Aorta (tissue), 5 donors: ENCODE data around the gene ASAP2. TPM values are rescaled to one million over a fixed set of nuclear protein-coding genes. Genes with fewer than 3 reads are reported as not detected.
A peak's percentile ranks its signal among the peaks of the same experiment; 100 is the strongest.

Experiments
- ATAC-seq: fragments of 200-7000 bp; cut with Tn5 transposase; one replicate; pipeline ENCODE4 v1.9.1; 2022; ENCODE audit warnings: moderate library complexity; ENCODE audit not compliant: low FRiP score
- DNase-seq, 2 donors: peaks; one replicate each; pipeline ENCODE4 v3.0.0-alpha.2; 2020
- H3K27ac ChIP-seq, 2 donors: one replicate each; pipeline ENCODE4 v1.5.1; 2013; ENCODE audit warnings: low read length in 2 of 2, mild to moderate bottlenecking in 2 of 2, moderate library complexity in 2 of 2, control low read depth in 1 of 2, inconsistent platforms in 1 of 2, low read depth in 1 of 2
- H3K27me3 ChIP-seq, 2 donors: one replicate each; pipeline ENCODE4 v1.6.1; 2013; ENCODE audit warnings: control low read depth in 1 of 2, low read length in 1 of 2, mild to moderate bottlenecking in 1 of 2, moderate library complexity in 1 of 2; ENCODE audit not compliant: insufficient read depth in 2 of 2, control insufficient read depth in 1 of 2
- H3K36me3 ChIP-seq, 2 donors: one replicate each; pipeline ENCODE4 v1.6.1; 2013; ENCODE audit warnings: control low read depth in 1 of 2, low read length in 1 of 2, mild to moderate bottlenecking in 1 of 2; ENCODE audit not compliant: insufficient read depth in 2 of 2, control insufficient read depth in 1 of 2
- H3K4me1 ChIP-seq, 2 donors: one replicate each; pipeline ENCODE4 v1.6.1; 2013; ENCODE audit warnings: low read length in 2 of 2, control low read depth in 1 of 2, mild to moderate bottlenecking in 1 of 2, moderate library complexity in 1 of 2; ENCODE audit not compliant: insufficient read depth in 2 of 2, control insufficient read depth in 1 of 2
- H3K4me3 ChIP-seq, 2 donors: one replicate each; pipeline ENCODE4 v1.5.1; 2013; ENCODE audit warnings: low read length in 2 of 2, control low read depth in 1 of 2, mild to moderate bottlenecking in 1 of 2
- H3K9me3 ChIP-seq: one replicate; pipeline ENCODE4 v1.6.1; 2013; ENCODE audit warnings: mild to moderate bottlenecking, low read length; ENCODE audit not compliant: control insufficient read depth
- WGBS, 2 donors: extraction: QIAGEN DNeasy Blood & Tissue Kit; methylation state at CpG; one replicate each; pipeline ENCODE4 v1.1.7; 2013; 5-methylcytosine and 5-hydroxymethylcytosine counted together
- intact Hi-C, 2 donors: fragments of 100-400 bp; cut with DNase I; formaldehyde crosslinking; loops; one replicate each; pipeline versions ENCODE4 v1.14.2 to v1.15.0; 2022
- polyA plus RNA-seq, 2 donors: library from polyadenylated mRNA; stranded (reverse); fragments of 200-250 nt; gene quantifications; one replicate each; pipeline ENCODE4 v1.2.3, GENCODE V29; 2013
- total RNA-seq, 2 donors: library from RNA; stranded (reverse); fragmentation: NEBNext Ultra II Directional; extraction: Animal tissue kit (Norgen Biotek cat#: 25700); gene quantifications; one replicate each; pipeline ENCODE4 v1.2.1, GENCODE V29; 2021
- donor health status: healthy with polysubstance abuse.
- donor health status: Bipolar disorder and iron deficiency.
- donor health status: DM: no; HTN: no; CAD: no.
- donor health status: DM: no; HTN: no; CAD: no.
- donor health status: DM: yes; HTN: yes; CAD: no.

ASAP2 gene
- total and polyA plus RNA-seq, 4 donors = 16.7 to 72.4 (median 48.8) TPM

DNA sequence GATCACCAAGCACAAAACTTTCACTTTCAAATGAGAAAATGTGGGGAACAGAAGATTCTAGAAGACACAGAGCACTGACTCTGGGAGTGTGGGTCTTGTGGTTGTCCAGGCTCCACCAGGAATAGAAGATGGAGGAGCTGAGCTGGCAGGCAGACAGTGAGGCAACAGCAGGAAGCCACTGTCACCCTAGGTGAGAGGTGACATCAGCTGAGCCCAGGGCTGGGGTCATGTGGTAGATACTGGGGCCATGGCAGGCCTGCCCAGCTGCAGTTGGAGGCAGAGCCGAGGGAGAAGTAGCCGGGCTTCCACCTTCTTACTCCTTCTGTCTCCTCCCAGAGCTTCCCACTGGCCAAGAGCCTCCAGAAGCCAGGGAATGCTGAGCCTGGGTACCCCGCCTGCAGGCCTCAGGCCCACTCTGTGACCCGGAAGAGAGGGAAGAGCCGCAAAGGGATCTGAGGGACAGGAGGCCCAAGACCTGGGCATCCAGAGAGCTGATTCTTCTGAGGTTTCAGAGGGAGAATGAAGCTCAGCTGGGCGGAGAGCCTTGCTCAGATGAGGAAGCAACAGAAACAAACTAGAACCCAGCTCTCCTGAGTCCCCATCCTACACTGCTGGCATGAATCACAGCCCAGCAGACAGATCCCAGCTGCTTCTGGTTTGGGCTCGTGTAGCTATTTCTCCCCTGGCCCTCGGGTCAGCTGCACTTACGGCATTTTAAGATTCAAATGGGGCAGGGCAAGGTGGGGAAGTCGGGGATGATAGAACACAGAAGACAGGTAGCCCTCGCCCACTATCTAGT is 39.8 kb upstream of the ASAP2 start:
- ATAC-seq = no peak
- no peak overlapping the region for H3K27ac ChIP-seq
- 76 to 82% methylated on average over 11 of the region's 11 CpGs for WGBS, 2 donors

GRCh38 chr2:9167718-9168657 is 38.6 kb upstream of the ASAP2 start:
- WGBS, 2 donors = 88 to 90% methylated on average over 13 of the region's 13 CpGs
- no peak for DNase-seq
- Histone ChIP-seq H3K36me3 (no peaks in the 10 kb centered on the region), H3K9me3 (no peaks in the 10 kb centered on the region), H3K27ac (no peak overlapping the region), H3K4me3 (no peak overlapping the region), H3K4me1 (peaks cover 4 to 5% of the 10 kb centered on the region in 2 donors), H3K27me3 (no peaks in the 10 kb centered on the region)
- ATAC-seq = no peak
- intact Hi-C loops = no loop called here

More for the DNA sequence above, 39.8 kb upstream of the ASAP2 start:
- no peak for DNase-seq
- Histone ChIP-seq H3K36me3 (no peaks in the 10 kb centered on the region), H3K9me3 (no peaks in the 10 kb centered on the region), H3K27me3 (no peaks in the 10 kb centered on the region), H3K4me3 (no peak overlapping the region), H3K4me1 (peaks cover 4 to 5% of the 10 kb centered on the region in 2 donors)
- intact Hi-C loops = no loop called here

DNA sequence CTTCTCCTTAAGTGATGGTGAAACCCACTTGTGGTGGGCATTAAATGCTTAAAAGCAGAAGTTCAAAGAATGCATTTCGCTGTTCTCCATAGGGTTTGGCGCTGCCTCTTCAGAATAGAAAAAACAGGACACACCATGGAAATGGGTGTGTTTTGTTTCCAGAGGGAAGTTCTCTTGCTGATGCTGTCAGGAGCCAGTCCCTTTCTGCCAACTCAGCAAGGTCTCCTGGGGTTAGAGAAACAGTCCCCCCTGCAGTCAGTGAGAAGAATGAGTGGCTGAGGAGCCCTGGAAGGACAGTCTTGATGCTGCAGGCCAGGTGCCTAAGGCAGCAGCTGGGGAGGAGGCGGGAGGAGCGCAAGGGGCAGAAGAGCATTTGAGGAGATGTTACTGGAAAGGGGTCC is 37.8 kb upstream of the ASAP2 start:
- ATAC-seq (no peak), DNase-seq (no peak)
- Histone ChIP-seq H3K27me3 (no peaks in the 10 kb centered on the region), H3K36me3 (no peaks in the 10 kb centered on the region), H3K4me3 (no peak overlapping the region), H3K27ac (no peak overlapping the region), H3K9me3 (no peaks in the 10 kb centered on the region), H3K4me1 (peaks cover 3% of the 10 kb centered on the region in 2 donors)
- WGBS, 2 donors = 93 to 97% methylated on average over 4 of the region's 4 CpGs
- intact Hi-C loops = no loop called here

DNA sequence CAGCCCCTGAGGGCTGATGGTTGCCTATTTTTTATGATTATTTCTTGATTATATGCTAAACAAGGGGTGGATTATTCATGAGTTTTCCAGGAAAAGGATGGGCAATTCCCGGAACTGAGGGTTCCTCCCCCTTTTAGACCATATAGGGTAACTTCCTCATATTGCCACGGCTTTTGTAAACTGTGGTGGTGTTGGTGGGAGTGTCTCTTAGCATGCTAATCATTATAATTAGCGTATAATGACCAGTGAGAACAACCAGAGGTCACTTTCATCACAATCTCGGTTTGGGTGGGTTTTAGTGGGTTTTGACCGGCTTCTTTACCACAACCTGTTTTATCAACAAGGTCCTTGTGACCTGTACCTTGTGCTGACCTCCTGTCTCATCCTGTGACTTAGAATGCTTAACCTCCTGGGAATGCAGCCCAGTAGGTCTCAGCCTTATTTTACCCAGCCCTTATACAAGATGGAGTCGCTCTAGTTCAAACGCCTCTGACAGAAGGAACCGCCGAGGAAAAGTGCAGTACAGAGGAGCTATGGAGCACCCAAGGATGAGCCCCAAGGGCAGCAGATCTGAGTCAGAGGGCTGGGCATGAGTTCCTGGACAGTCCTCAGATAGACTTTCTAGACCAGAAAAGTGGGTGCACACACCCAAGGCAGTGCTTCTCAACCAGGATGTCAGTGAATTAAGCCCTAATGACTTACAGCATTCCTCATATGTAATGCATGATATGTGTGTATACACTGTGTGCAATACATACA is 37.1 kb upstream of the ASAP2 start:
- WGBS, 2 donors = 92 to 93% methylated on average over 9 of the region's 9 CpGs
- Histone ChIP-seq H3K27me3 (no peaks in the 10 kb centered on the region), H3K9me3 (no peaks in the 10 kb centered on the region), H3K4me1 (no peaks in the 10 kb centered on the region), H3K27ac (no peak overlapping the region), H3K36me3 (no peaks in the 10 kb centered on the region), H3K4me3 (no peak overlapping the region)
- ATAC-seq = no peak
- DNase-seq = no peak
- intact Hi-C loops = no loop called here

GRCh38 chr2:9170458-9171130 is 36.0 kb upstream of the ASAP2 start:
- intact Hi-C loops = no loop called here
- Histone ChIP-seq H3K36me3 (no peaks in the 10 kb centered on the region), H3K27ac (no peak overlapping the region), H3K9me3 (no peaks in the 10 kb centered on the region), H3K4me3 (no peak overlapping the region), H3K4me1 (no peaks in the 10 kb centered on the region), H3K27me3 (no peaks in the 10 kb centered on the region)
- ATAC-seq (no peak), DNase-seq (no peak)
- WGBS, 2 donors = 93 to 95% methylated on average over 8 of the region's 8 CpGs

DNA sequence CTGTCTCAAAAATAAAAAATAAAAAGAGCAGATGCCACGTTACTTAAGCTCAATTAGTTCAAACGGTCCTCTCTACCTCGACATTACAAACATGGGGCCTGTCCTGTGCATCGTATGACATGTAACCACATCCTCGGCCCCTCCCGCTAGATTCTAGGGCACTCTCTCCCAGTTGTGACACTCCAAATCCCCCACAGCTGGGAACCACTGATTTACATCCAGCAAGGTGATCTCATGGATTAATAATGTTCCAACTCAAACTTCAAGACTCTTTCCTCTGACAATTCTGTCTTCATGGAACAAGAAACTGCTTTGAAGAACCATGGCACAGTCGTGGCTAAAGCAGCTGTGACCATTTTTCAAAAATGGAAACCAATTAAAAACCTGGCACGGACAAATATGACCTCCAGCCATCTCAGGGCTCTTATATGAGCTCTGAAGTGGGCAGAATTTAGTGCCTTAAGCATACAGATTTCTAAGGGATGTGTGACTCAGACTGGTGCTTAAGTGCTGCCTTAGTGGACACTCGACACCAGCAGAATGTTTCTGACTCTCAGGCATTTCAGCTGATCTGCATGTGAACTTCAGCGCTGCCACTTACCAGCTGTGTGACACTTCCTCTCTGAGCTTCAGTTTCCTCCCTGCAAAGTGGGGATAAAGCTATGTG is 31.7 kb upstream of the ASAP2 start:
- Histone ChIP-seq H3K9me3 (no peaks in the 10 kb centered on the region), H3K27me3 (no peaks in the 10 kb centered on the region), H3K4me3 (no peak overlapping the region), H3K4me1 (peaks cover 0 to 2% of the 10 kb centered on the region in 2 donors), H3K36me3 (no peaks in the 10 kb centered on the region), H3K27ac (peak overlapping the region in 1 of 2 donors; percentile 34)
- WGBS, 2 donors = 62% methylated on average over 10 of the region's 10 CpGs
- intact Hi-C loops = no loop called here
- no peak for ATAC-seq
- no peak for DNase-seq

GRCh38 chr2:9178110-9178903 is 28.3 kb upstream of the ASAP2 start:
- no peaks in the 10 kb centered on the region for H3K9me3 ChIP-seq
- DNase-seq (no peak), ATAC-seq (peak; percentile 31)
- H3K36me3 ChIP-seq = no peaks in the 10 kb centered on the region
- H3K27me3 ChIP-seq = no peaks in the 10 kb centered on the region
- peak overlapping the region; percentile 94 to 98 for H3K27ac ChIP-seq
- peaks cover 0 to 2% of the 10 kb centered on the region in 2 donors for H3K4me1 ChIP-seq
- H3K4me3 ChIP-seq = no peak overlapping the region
- 8 to 31% methylated on average over 2 of the region's 2 CpGs for WGBS, 2 donors
- intact Hi-C loops = no loop called here
